Loucy (cell line): ENCODE results near the gene GNB1.

Experiments used
- CTCF ChIP-seq: fragments of 200-600 bp; sonication (generic); conservative IDR thresholded peaks from 2 replicates; pipeline ENCODE4 v1.5.1; 2014; ENCODE audit warnings: mild to moderate bottlenecking, antibody characterized with exemption, low read length
- EZH2phosphoT487 ChIP-seq: fragments of 200-600 bp; IDR thresholded peaks from 2 replicates; pipeline ENCODE4 v1.6.1; 2018; ENCODE audit warnings: antibody characterized with exemption, mild to moderate bottlenecking, moderate library complexity, borderline replicate concordance

DNA sequence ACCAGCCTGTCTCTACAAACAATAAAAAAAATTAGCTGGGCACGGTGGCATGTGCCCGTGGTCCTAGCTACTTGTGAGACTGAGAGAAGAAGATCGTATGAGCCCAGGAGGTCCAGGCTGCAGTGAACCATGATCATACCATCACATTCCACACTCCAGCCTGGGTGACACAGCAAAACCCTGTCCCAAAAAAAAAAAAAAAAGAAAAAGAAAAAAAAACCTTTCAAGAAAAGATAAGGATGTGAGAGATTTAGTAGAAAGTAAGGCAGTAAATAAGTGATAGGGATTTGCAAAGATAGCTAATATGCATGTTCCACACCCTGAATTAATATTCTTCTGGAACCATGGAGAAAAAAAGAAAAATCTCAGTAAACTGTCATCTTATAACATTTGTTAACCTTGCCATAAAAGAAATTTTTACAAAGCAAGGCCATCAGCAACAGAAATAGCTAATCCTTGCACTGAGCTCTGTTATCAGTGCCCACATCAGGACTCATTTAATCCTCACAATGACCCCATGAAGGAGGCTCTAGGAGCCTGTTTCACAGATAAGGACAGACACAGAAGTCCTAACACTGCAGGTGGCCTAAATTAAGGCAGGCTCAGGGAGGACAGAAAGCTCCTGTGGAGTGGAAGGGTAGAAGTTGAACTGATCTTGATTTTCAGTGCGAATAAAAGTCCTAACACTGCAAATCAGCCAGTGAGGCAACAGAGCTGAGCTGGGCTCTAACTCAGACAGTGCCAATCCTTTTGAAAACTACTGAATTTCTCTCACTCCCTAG, 7.6 kb downstream of the GNB1 start:
- no peak for TF ChIP-seq CTCF
- no peak for TF ChIP-seq EZH2phosphoT487
